Epithelial cell of esophagus (primary cell): ENCODE results near the gene USP28.

Source experiments
- DNase-seq: peaks from one replicate; pipeline ENCODE4 v3.0.0; 2010; ENCODE audit warnings: low read depth
- H3K4me3 ChIP-seq: 2 replicates; pipeline ENCODE4 v1.5.1; 2011; ENCODE audit warnings: mild to moderate bottlenecking, low read length, control low read depth
- CTCF ChIP-seq: IDR thresholded peaks from 2 replicates; pipeline ENCODE4 v1.5.1; 2011; ENCODE audit warnings: low read depth, mild to moderate bottlenecking, low read length, control low read depth, inconsistent platforms; ENCODE audit not compliant: insufficient read depth; ENCODE audit errors: missing control alignments

USP28 gene

GRCh38 chr11:113839842-113840241 lies 35.5 kb downstream of the USP28 start:
- TF ChIP-seq CTCF: no peak
- no peak overlapping the region for H3K4me3 ChIP-seq
- no peak for DNase-seq

- no peak overlapping the region for H3K4me3 ChIP-seq
- no peak for TF ChIP-seq CTCF
- DNase-seq: no peak
These were observed 37.4 kb downstream of the USP28 start for GRCh38 chr11:113838005-113838404.

- DNase-seq: no peak
- H3K4me3 ChIP-seq: no peak overlapping the region
- TF ChIP-seq CTCF: no peak
These were observed 40.1 kb downstream of the USP28 start for GRCh38 chr11:113835306-113835705.

- H3K4me3 ChIP-seq: no peak overlapping the region
These were observed 42.2 kb downstream of the USP28 start for GRCh38 chr11:113833151-113833550.

GRCh38 chr11:113831314-113831713 lies 44.1 kb downstream of the USP28 start:
- TF ChIP-seq CTCF: no peak
- no peak for DNase-seq
- no peak overlapping the region for H3K4me3 ChIP-seq

More at GRCh38 chr11:113833151-113833550, 42.2 kb downstream of the USP28 start:
- no peak for TF ChIP-seq CTCF
- no peak for DNase-seq

- no peak overlapping the region for H3K4me3 ChIP-seq
- no peak for DNase-seq
- no peak for TF ChIP-seq CTCF
These were observed 45.6 kb downstream of the USP28 start for GRCh38 chr11:113829751-113830150.

- DNase-seq: no peak
- TF ChIP-seq CTCF: no peak
- no peak overlapping the region for H3K4me3 ChIP-seq
These were observed 47.2 kb downstream of the USP28 start for GRCh38 chr11:113828191-113828590.
